Measurements from ENCODE around the gene SHISAL1.

- no peak for TF ChIP-seq CTCF (IDR thresholded peaks at IDR 0.05; ENCODE audit: low read length)
- TF ChIP-seq EZH2 (IDR thresholded peaks at IDR 0.05; ENCODE audit: borderline replicate concordance, low read length): no peak
These were observed 88.6 kb downstream of the SHISAL1 start for GRCh38 chr22:44224166-44224565.
